Tibial nerve (tissue), 3 donors: ENCODE data around the gene ELMO2.

Experiments
- POLR2A ChIP-seq, 2 donors: fragments of 450-650 bp; IDR thresholded peaks; one replicate each; pipeline ENCODE4 v1.6.1; 2017; ENCODE audit warnings: antibody characterized with exemption in 2 of 2, mild to moderate bottlenecking in 2 of 2, moderate library complexity in 2 of 2
- TF ChIP-seq, protein P1 (sequence below), 5 experiments: fragments of 200-600 bp in 3 of 5; fragments of 450-650 bp in 2 of 5; sonication (generic) in 3 of 5; IDR thresholded peaks; one replicate each; pipeline ENCODE4 v1.5.1; 2016 to 2019; ENCODE audit warnings: antibody characterized with exemption in 5 of 5, mild to moderate bottlenecking in 3 of 5, moderate library complexity in 2 of 5

DNA sequence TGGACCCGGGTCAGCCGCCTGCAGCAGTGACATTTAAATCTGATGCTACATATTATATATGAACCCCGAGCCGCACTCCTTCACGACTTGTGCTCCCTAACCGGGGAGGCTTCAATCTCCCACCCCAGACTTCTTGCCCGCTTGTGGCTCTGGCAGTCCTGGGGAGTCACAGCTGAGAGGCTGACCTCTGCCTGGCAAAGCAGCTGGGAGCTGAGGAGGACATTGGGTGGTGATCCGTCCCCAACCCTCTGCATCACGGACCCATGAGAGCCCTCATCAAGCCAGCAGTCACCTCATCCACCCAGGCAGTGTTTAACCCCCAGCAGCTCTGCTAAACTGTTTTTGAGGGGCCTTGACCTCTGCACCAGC, 64.4 kb downstream of the ELMO2 start:
- TF ChIP-seq, protein P1, sequence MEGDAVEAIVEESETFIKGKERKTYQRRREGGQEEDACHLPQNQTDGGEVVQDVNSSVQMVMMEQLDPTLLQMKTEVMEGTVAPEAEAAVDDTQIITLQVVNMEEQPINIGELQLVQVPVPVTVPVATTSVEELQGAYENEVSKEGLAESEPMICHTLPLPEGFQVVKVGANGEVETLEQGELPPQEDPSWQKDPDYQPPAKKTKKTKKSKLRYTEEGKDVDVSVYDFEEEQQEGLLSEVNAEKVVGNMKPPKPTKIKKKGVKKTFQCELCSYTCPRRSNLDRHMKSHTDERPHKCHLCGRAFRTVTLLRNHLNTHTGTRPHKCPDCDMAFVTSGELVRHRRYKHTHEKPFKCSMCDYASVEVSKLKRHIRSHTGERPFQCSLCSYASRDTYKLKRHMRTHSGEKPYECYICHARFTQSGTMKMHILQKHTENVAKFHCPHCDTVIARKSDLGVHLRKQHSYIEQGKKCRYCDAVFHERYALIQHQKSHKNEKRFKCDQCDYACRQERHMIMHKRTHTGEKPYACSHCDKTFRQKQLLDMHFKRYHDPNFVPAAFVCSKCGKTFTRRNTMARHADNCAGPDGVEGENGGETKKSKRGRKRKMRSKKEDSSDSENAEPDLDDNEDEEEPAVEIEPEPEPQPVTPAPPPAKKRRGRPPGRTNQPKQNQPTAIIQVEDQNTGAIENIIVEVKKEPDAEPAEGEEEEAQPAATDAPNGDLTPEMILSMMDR (IDR thresholded peaks at IDR 0.05): no peak
- no peak for TF ChIP-seq POLR2A (IDR thresholded peaks at IDR 0.05)
